Measurements from ENCODE around the gene GPR162.

GPR162 gene

GRCh38 chr12:6792522-6793201, 29.0 kb upstream of the GPR162 start:
- H3K9ac ChIP-seq (ENCODE audit: low read length), result no peak overlapping the region
- no peak overlapping the region for H3K4me2 ChIP-seq (ENCODE audit: low read length, poor library complexity, severe bottlenecking)
- DNase-seq, result peak; percentile 21
- WGBS, result 37% methylated on average over 12 of the region's 12 CpGs
- no peak overlapping the region for H2BK5ac ChIP-seq (ENCODE audit: low read depth, low read length, poor library complexity, severe bottlenecking)
- peak overlapping the region; percentile 69 for H4K8ac ChIP-seq (ENCODE audit: low read length)
- no peak overlapping the region for H2AK5ac ChIP-seq (ENCODE audit: low read length, severe bottlenecking)
- H3K79me1 ChIP-seq (replicated peaks; ENCODE audit: low read length, poor library complexity, severe bottlenecking), result no peaks in the 10 kb centered on the region
- H3K9me3 ChIP-seq (ENCODE audit: control insufficient read depth, low read length), result no peaks in the 10 kb centered on the region
- H2BK15ac ChIP-seq (ENCODE audit: low read depth, poor library complexity, severe bottlenecking), result peak overlapping the region; percentile 68
- peaks cover 15 to 52% of the 10 kb centered on the region in 2 experiments for H3K27me3 ChIP-seq (ENCODE audit: control insufficient read depth in 1 of 2, insufficient read depth in 1 of 2, low read length in 2 of 2)
- no peak overlapping the region for H3K27ac ChIP-seq (ENCODE audit: low read length, poor library complexity, severe bottlenecking)
- H3K4me3 ChIP-seq (ENCODE audit: insufficient read depth in 1 of 2, low read depth in 1 of 2, low read length in 2 of 2), result no peak overlapping the region
- H2BK12ac ChIP-seq (ENCODE audit: low read length in 2 of 2), result peak overlapping the region in 1 of 2 experiments; percentile 47
- H4K91ac ChIP-seq (ENCODE audit: low read length), result peak overlapping the region; percentile 46
- no peak overlapping the region for H2BK120ac ChIP-seq (ENCODE audit: low read depth, low read length)
- H3K18ac ChIP-seq (ENCODE audit: low read depth in 1 of 2, low read length in 2 of 2), result peak overlapping the region; percentile 23 to 83
- H3K23ac ChIP-seq (ENCODE audit: low read length in 2 of 2), result no peak overlapping the region
- H3K14ac ChIP-seq (ENCODE audit: low read length in 2 of 2), result no peak overlapping the region
- peak overlapping the region; percentile 60 for H2AFZ ChIP-seq (ENCODE audit: low read depth, low read length)
- peak overlapping the region in 1 of 2 experiments; percentile 76 for H3K4ac ChIP-seq (ENCODE audit: low read depth in 1 of 2, low read length in 2 of 2)
- H3K4me1 ChIP-seq (ENCODE audit: control insufficient read depth, insufficient read depth, low read depth, low read length), result peaks cover 11% of the 10 kb centered on the region
- no peaks in the 10 kb centered on the region for H3K36me3 ChIP-seq (ENCODE audit: control insufficient read depth in 1 of 2, insufficient read depth in 2 of 2, low read depth in 1 of 2, low read length in 2 of 2)

- H2AFZ ChIP-seq (ENCODE audit: low read depth, low read length), result no peak overlapping the region
- H2BK5ac ChIP-seq (ENCODE audit: low read depth, low read length, poor library complexity, severe bottlenecking), result no peak overlapping the region
- H3K27ac ChIP-seq (ENCODE audit: low read length, poor library complexity, severe bottlenecking), result no peak overlapping the region
- no peak overlapping the region for H2BK12ac ChIP-seq (ENCODE audit: low read length in 2 of 2)
- H3K36me3 ChIP-seq (ENCODE audit: control insufficient read depth in 1 of 2, insufficient read depth in 2 of 2, low read depth in 1 of 2, low read length in 2 of 2), result no peaks in the 10 kb centered on the region
- H4K91ac ChIP-seq (ENCODE audit: low read length), result no peak overlapping the region
- no peak overlapping the region for H3K4ac ChIP-seq (ENCODE audit: low read depth in 1 of 2, low read length in 2 of 2)
- H2AK5ac ChIP-seq (ENCODE audit: low read length, severe bottlenecking), result no peak overlapping the region
- no peak overlapping the region for H2BK120ac ChIP-seq (ENCODE audit: low read depth, low read length)
- H3K4me1 ChIP-seq (ENCODE audit: control insufficient read depth, insufficient read depth, low read depth, low read length), result peaks cover 8% of the 10 kb centered on the region
- peaks cover 15 to 55% of the 10 kb centered on the region in 2 experiments for H3K27me3 ChIP-seq (ENCODE audit: control insufficient read depth in 1 of 2, insufficient read depth in 1 of 2, low read length in 2 of 2)
- H2BK15ac ChIP-seq (ENCODE audit: low read depth, poor library complexity, severe bottlenecking), result no peak overlapping the region
- no peak overlapping the region for H3K18ac ChIP-seq (ENCODE audit: low read depth in 1 of 2, low read length in 2 of 2)
- no peak for DNase-seq
- H4K8ac ChIP-seq (ENCODE audit: low read length), result no peak overlapping the region
- no peak overlapping the region for H3K9ac ChIP-seq (ENCODE audit: low read length)
- WGBS, result 82% methylated on average over 1 of the region's 2 CpGs
- no peak overlapping the region for H3K4me3 ChIP-seq (ENCODE audit: insufficient read depth in 1 of 2, low read depth in 1 of 2, low read length in 2 of 2)
- H3K4me2 ChIP-seq (ENCODE audit: low read length, poor library complexity, severe bottlenecking), result no peak overlapping the region
- H3K9me3 ChIP-seq (ENCODE audit: control insufficient read depth, low read length), result no peaks in the 10 kb centered on the region
- no peaks in the 10 kb centered on the region for H3K79me1 ChIP-seq (replicated peaks; ENCODE audit: low read length, poor library complexity, severe bottlenecking)
- no peak overlapping the region for H3K23ac ChIP-seq (ENCODE audit: low read length in 2 of 2)
- no peak overlapping the region for H3K14ac ChIP-seq (ENCODE audit: low read length in 2 of 2)
These were observed 26.5 kb upstream of the GPR162 start for GRCh38 chr12:6795088-6795487.

- no peak overlapping the region for H3K18ac ChIP-seq (ENCODE audit: low read depth in 1 of 2, low read length in 2 of 2)
- no peak overlapping the region for H3K4me3 ChIP-seq (ENCODE audit: insufficient read depth in 1 of 2, low read depth in 1 of 2, low read length in 2 of 2)
- no peak overlapping the region for H3K23ac ChIP-seq (ENCODE audit: low read length in 2 of 2)
- H2BK120ac ChIP-seq (ENCODE audit: low read depth, low read length), result no peak overlapping the region
- H3K27ac ChIP-seq (ENCODE audit: low read length, poor library complexity, severe bottlenecking), result no peak overlapping the region
- no peak overlapping the region for H3K9ac ChIP-seq (ENCODE audit: low read length)
- no peak overlapping the region for H3K4me2 ChIP-seq (ENCODE audit: low read length, poor library complexity, severe bottlenecking)
- no peaks in the 10 kb centered on the region for H3K79me1 ChIP-seq (replicated peaks; ENCODE audit: low read length, poor library complexity, severe bottlenecking)
- no peak overlapping the region for H3K4ac ChIP-seq (ENCODE audit: low read depth in 1 of 2, low read length in 2 of 2)
- no peaks in the 10 kb centered on the region for H3K9me3 ChIP-seq (ENCODE audit: control insufficient read depth, low read length)
- H4K8ac ChIP-seq (ENCODE audit: low read length), result no peak overlapping the region
- no peak overlapping the region for H2BK5ac ChIP-seq (ENCODE audit: low read depth, low read length, poor library complexity, severe bottlenecking)
- H4K91ac ChIP-seq (ENCODE audit: low read length), result no peak overlapping the region
- H2AFZ ChIP-seq (ENCODE audit: low read depth, low read length), result no peak overlapping the region
- peaks cover 15 to 52% of the 10 kb centered on the region in 2 experiments for H3K27me3 ChIP-seq (ENCODE audit: control insufficient read depth in 1 of 2, insufficient read depth in 1 of 2, low read length in 2 of 2)
- no peak overlapping the region for H2BK15ac ChIP-seq (ENCODE audit: low read depth, poor library complexity, severe bottlenecking)
- no peak overlapping the region for H2AK5ac ChIP-seq (ENCODE audit: low read length, severe bottlenecking)
- WGBS, result 93% methylated on average over 4 of the region's 4 CpGs
- DNase-seq, result no peak
- H3K14ac ChIP-seq (ENCODE audit: low read length in 2 of 2), result no peak overlapping the region
- H2BK12ac ChIP-seq (ENCODE audit: low read length in 2 of 2), result no peak overlapping the region
- peaks cover 8% of the 10 kb centered on the region for H3K4me1 ChIP-seq (ENCODE audit: control insufficient read depth, insufficient read depth, low read depth, low read length)
- H3K36me3 ChIP-seq (ENCODE audit: control insufficient read depth in 1 of 2, insufficient read depth in 2 of 2, low read depth in 1 of 2, low read length in 2 of 2), result no peaks in the 10 kb centered on the region
These were observed 25.0 kb upstream of the GPR162 start for GRCh38 chr12:6796576-6796975.

GRCh38 chr12:6799147-6799546, 22.5 kb upstream of the GPR162 start:
- Histone ChIP-seq H4K8ac (ENCODE audit: low read length) (no peak overlapping the region), H3K9ac (ENCODE audit: low read length) (no peak overlapping the region), H3K4me1 (ENCODE audit: control insufficient read depth, insufficient read depth, low read depth, low read length) (peaks cover 1% of the 10 kb centered on the region), H2AK5ac (ENCODE audit: low read length, severe bottlenecking) (no peak overlapping the region), H2BK15ac (ENCODE audit: low read depth, poor library complexity, severe bottlenecking) (no peak overlapping the region), H3K4ac (ENCODE audit: low read depth in 1 of 2, low read length in 2 of 2) (no peak overlapping the region), H3K27ac (ENCODE audit: low read length, poor library complexity, severe bottlenecking) (no peak overlapping the region), H3K36me3 (ENCODE audit: control insufficient read depth in 1 of 2, insufficient read depth in 2 of 2, low read depth in 1 of 2, low read length in 2 of 2) (no peaks in the 10 kb centered on the region), H2BK120ac (ENCODE audit: low read depth, low read length) (no peak overlapping the region), H3K9me3 (ENCODE audit: control insufficient read depth, low read length) (no peaks in the 10 kb centered on the region), H2BK5ac (ENCODE audit: low read depth, low read length, poor library complexity, severe bottlenecking) (no peak overlapping the region), H4K91ac (ENCODE audit: low read length) (no peak overlapping the region), H3K23ac (ENCODE audit: low read length in 2 of 2) (no peak overlapping the region), H3K14ac (ENCODE audit: low read length in 2 of 2) (no peak overlapping the region), H3K27me3 (ENCODE audit: control insufficient read depth in 1 of 2, insufficient read depth in 1 of 2, low read length in 2 of 2) (peaks cover 10 to 38% of the 10 kb centered on the region in 2 experiments), H2BK12ac (ENCODE audit: low read length in 2 of 2) (no peak overlapping the region), H3K4me2 (ENCODE audit: low read length, poor library complexity, severe bottlenecking) (no peak overlapping the region), H3K4me3 (ENCODE audit: insufficient read depth in 1 of 2, low read depth in 1 of 2, low read length in 2 of 2) (no peak overlapping the region), H3K18ac (ENCODE audit: low read depth in 1 of 2, low read length in 2 of 2) (no peak overlapping the region), H3K79me1 (replicated peaks; ENCODE audit: low read length, poor library complexity, severe bottlenecking) (no peaks in the 10 kb centered on the region), H2AFZ (ENCODE audit: low read depth, low read length) (no peak overlapping the region)
- WGBS, result 91% methylated on average over 4 of the region's 5 CpGs
- DNase-seq, result no peak
